WTC11 (cell line): Measurements from ENCODE around the gene RACGAP1.

Experiments
- CTCF ChIP-seq: fragments of 200-600 bp; IDR thresholded peaks from 2 replicates; pipeline ENCODE4 v1.8.0; 2022; ENCODE audit warnings: antibody characterized with exemption
- GABPB1 ChIP-seq: sonication (generic); formaldehyde crosslinking; IDR thresholded peaks from 2 replicates; pipeline ENCODE4 v1.8.1; 2023; ENCODE audit warnings: mild to moderate bottlenecking, missing genetic modification reagents
- NFYB ChIP-seq: sonication (generic); formaldehyde crosslinking; conservative IDR thresholded peaks from 2 replicates; pipeline ENCODE4 v1.8.0; 2022; ENCODE audit warnings: low read depth, missing genetic modification reagents
- SP1 ChIP-seq: sonication (generic); formaldehyde crosslinking; conservative IDR thresholded peaks from 2 replicates; pipeline ENCODE4 v1.8.1; 2022; ENCODE audit warnings: missing genetic modification reagents
- STAT6 ChIP-seq: sonication (generic); formaldehyde crosslinking; conservative IDR thresholded peaks from 2 replicates; pipeline ENCODE4 v1.8.1; 2023; ENCODE audit warnings: mild to moderate bottlenecking, low read depth, missing genetic modification reagents, moderate library complexity
- TCF7 ChIP-seq: sonication (generic); formaldehyde crosslinking; IDR thresholded peaks from 2 replicates; pipeline ENCODE4 v1.8.0; 2022; ENCODE audit warnings: mild to moderate bottlenecking, low read depth, missing genetic modification reagents, moderate library complexity

- TF ChIP-seq CTCF, result no peak
- no peak for TF ChIP-seq SP1 (CRISPR knock-in tag)
- TF ChIP-seq NFYB (CRISPR knock-in tag), result no peak
- no peak for TF ChIP-seq GABPB1
- no peak for TF ChIP-seq TCF7 (CRISPR knock-in tag)
- no peak for TF ChIP-seq STAT6
These were observed 75.4 kb downstream of the RACGAP1 start for GRCh38 chr12:49949866-49950265.
